GM12878 (cell line): Measurements from ENCODE around the gene KRTAP6-3. TPM values are rescaled to one million over a fixed set of nuclear protein-coding genes. Genes with fewer than 3 reads are reported as not detected.

Source experiments
- ATAC-seq: fragments of 200-7000 bp; cut with Tn5 transposase; 3 replicates; pipeline ENCODE4 v1.9.1; 2020; ENCODE audit warnings: mild to moderate bottlenecking, moderate library complexity
- BruUV-seq: library from RNA; stranded (reverse); fragments of 400-500 nt; replicated peaks from 2 replicates; lab custom pipeline; 2021; lab: Mats Ljungman, UMichigan
- CTCF ChIA-PET: fragments of 300-600 bp; sonication (Branson Sonifier 250); formaldehyde crosslinking; extraction: SDS; loops from one replicate; lab custom pipeline; 2021; ENCODE audit warnings: inconsistent platforms; lab: Yijun Ruan, JAX
- POLR2A ChIA-PET: fragments of 350-600 bp; formaldehyde crosslinking; extraction: SDS; loops from one replicate; lab custom pipeline; 2021; ENCODE audit warnings: inconsistent platforms; lab: Charles Lee
- RAD21 ChIA-PET: fragments of 300-600 bp; sonication (Branson Sonifier 250); formaldehyde crosslinking; loops from one replicate; lab custom pipeline; 2023; ENCODE audit warnings: antibody characterized with exemption; ENCODE audit not compliant: unreplicated experiment; lab: Charles Lee
- SMC1A ChIA-PET: fragments of 300-600 bp; sonication (Branson Sonifier 250); formaldehyde crosslinking; loops from one replicate; lab custom pipeline; 2023; ENCODE audit not compliant: unreplicated experiment, uncharacterized antibody; lab: Charles Lee
- DNase-seq: peaks from one replicate; pipeline ENCODE4 v3.0.0-alpha.2; 2011; ENCODE audit warnings: low read depth, low spot score
- FAIRE-seq: peaks from 3 replicates; lab custom pipeline; 2011; peaks lifted over from hg19 to GRCh38; lab: Jason Lieb, UNC
- H2AFZ ChIP-seq: 2 replicates; pipeline ENCODE4 v1.6.0; 2011; ENCODE audit warnings: low read depth, low read length, control low read depth; ENCODE audit not compliant: control insufficient read depth
- H3K27ac ChIP-seq: 2 replicates; pipeline ENCODE4 v1.5.1; 2011; ENCODE audit warnings: control low read depth; ENCODE audit not compliant: control insufficient read depth, insufficient read depth
- H3K27me3 ChIP-seq, 2 experiments: replicated peaks in 1 of 2; 2 replicates each; pipeline versions ENCODE4 v1.6.0 to v1.6.1; 2011; ENCODE audit warnings: low read length in 1 of 2; ENCODE audit not compliant: control insufficient read depth in 2 of 2, insufficient read depth in 2 of 2
- H3K36me3 ChIP-seq, 2 experiments: 2 replicates each; pipeline ENCODE4 v1.5.1; 2011; ENCODE audit warnings: low read length in 1 of 2; ENCODE audit not compliant: control insufficient read depth in 2 of 2, insufficient read depth in 2 of 2
- H3K4me1 ChIP-seq: 2 replicates; pipeline ENCODE4 v1.6.1; 2011; ENCODE audit warnings: mild to moderate bottlenecking, low read length, moderate library complexity, mixed read lengths; ENCODE audit not compliant: control insufficient read depth, insufficient read depth
- H3K4me2 ChIP-seq: 2 replicates; pipeline ENCODE4 v1.6.0; 2011; ENCODE audit warnings: control low read depth; ENCODE audit not compliant: control insufficient read depth, insufficient read depth
- H3K4me3 ChIP-seq: fragments of 200-600 bp; sonication (generic); 2 replicates; pipeline ENCODE4 v1.5.1; 2016
- H3K79me2 ChIP-seq: 2 replicates; pipeline ENCODE4 v1.6.0; 2011; ENCODE audit warnings: low read length; ENCODE audit not compliant: control insufficient read depth, insufficient read depth
- H3K9ac ChIP-seq: 2 replicates; pipeline ENCODE4 v1.8.0; 2011; ENCODE audit warnings: low read length, control low read depth, mixed read lengths; ENCODE audit not compliant: control insufficient read depth, insufficient read depth
- H3K9me3 ChIP-seq: replicated peaks from 3 replicates; pipeline ENCODE4 v1.5.1; 2011; ENCODE audit warnings: mild to moderate bottlenecking, low read length; ENCODE audit not compliant: control insufficient read depth, insufficient read depth
- H4K20me1 ChIP-seq: 2 replicates; pipeline ENCODE4 v1.6.0; 2011; ENCODE audit not compliant: control insufficient read depth, insufficient read depth
- CBFB ChIP-seq: IDR thresholded peaks from 2 replicates; pipeline ENCODE4 v1.6.1; 2016; ENCODE audit warnings: antibody characterized with exemption, low read depth
- ETV6 ChIP-seq, 2 experiments: fragments of 450-650 bp in 1 of 2; IDR thresholded peaks in 1 of 2; conservative IDR thresholded peaks in 1 of 2; 2 replicates each; pipeline ENCODE4 v1.6.1; 2014; ENCODE audit warnings: antibody characterized with exemption in 1 of 2, borderline replicate concordance in 1 of 2, low read depth in 1 of 2, mild to moderate bottlenecking in 1 of 2, moderate library complexity in 1 of 2
- IKZF2 ChIP-seq, 2 experiments: fragments of 450-650 bp; IDR thresholded peaks; 2 replicates each; pipeline ENCODE4 v1.6.1; 2017; ENCODE audit warnings: mild to moderate bottlenecking in 2 of 2, moderate library complexity in 2 of 2
- NR2F1 ChIP-seq: fragments of 450-650 bp; conservative IDR thresholded peaks from 2 replicates; pipeline ENCODE4 v1.6.1; 2017; ENCODE audit warnings: mild to moderate bottlenecking
- SRF ChIP-seq, 2 experiments: IDR thresholded peaks; 2 replicates each; pipeline ENCODE4 v1.6.1; 2011; ENCODE audit warnings: low read depth in 2 of 2, low read length in 2 of 2, mild to moderate bottlenecking in 1 of 2, moderate library complexity in 1 of 2
- YBX1 ChIP-seq: fragments of 450-650 bp; IDR thresholded peaks from 2 replicates; pipeline ENCODE4 v1.6.1; 2016; ENCODE audit warnings: antibody characterized with exemption
- ZNF24 ChIP-seq: fragments of 450-650 bp; IDR thresholded peaks from 2 replicates; pipeline ENCODE4 v1.6.1; 2017; ENCODE audit warnings: antibody characterized with exemption, mild to moderate bottlenecking
- ZSCAN29 ChIP-seq: fragments of 450-650 bp; IDR thresholded peaks from 2 replicates; pipeline ENCODE4 v1.6.1; 2017; ENCODE audit warnings: mild to moderate bottlenecking, moderate library complexity
- WGBS: methylation state at CpG from one replicate; pipeline ENCODE4 v1.1.6; 2016; ENCODE audit warnings: low lambda C conversion rate; ENCODE audit not compliant: insufficient replicate concordance, insufficient coverage; ENCODE audit errors: missing lambda C conversion rate; 5-methylcytosine and 5-hydroxymethylcytosine counted together
- in situ Hi-C: fragments of 300-500 bp; cut with MboI; formaldehyde crosslinking; loops from 9 replicates; pipeline ENCODE4 v1.14.3; 2018; ENCODE audit warnings: mixed read lengths
- intact Hi-C: fragments of 100-400 bp; cut with micrococcal nuclease; formaldehyde crosslinking; loops from one replicate; pipeline ENCODE4 v1.14.2; 2022; ENCODE audit not compliant: unreplicated experiment
- polyA plus RNA-seq, 11 experiments: library from polyadenylated mRNA; depleted of rRNA in 4 of 11; unstranded in 6 of 11; stranded (reverse) in 5 of 11; fragments of >200 nt; fragmentation: Nextera tagmentation in 4 of 11; fragmentation: Illumina TruSeq in 1 of 11; extraction: Ambion mirVana in 4 of 11; extraction: Trizol in 1 of 11; gene quantifications; 1 replicate in 1 of 11; 2 replicates in 10 of 11; pipeline versions ENCODE4 v1.2.1 to v1.2.3, GENCODE V29; 2011 to 2016; ENCODE audit warnings: inconsistent platforms in 2 of 11, missing spikeins in 2 of 11, low read depth in 1 of 11
- total RNA-seq, 4 experiments: library from RNA; depleted of rRNA in 3 of 4; stranded (reverse); fragments of >200 nt in 3 of 4; fragmentation: Illumina TruSeq in 1 of 4; extraction: Trizol in 1 of 4; gene quantifications; 2 replicates each; pipeline versions ENCODE4 v1.2.1 to v1.2.3, GENCODE V29; 2013 to 2021
- TF ChIP-seq, protein P1 (sequence below): fragments of 450-650 bp; IDR thresholded peaks from 2 replicates; pipeline ENCODE4 v1.6.1; 2018; ENCODE audit warnings: borderline replicate concordance, mild to moderate bottlenecking; ENCODE audit not compliant: partially characterized antibody

The KRTAP6-3 gene
- total and polyA plus RNA-seq, 10 of the 15 experiments (the other 5 are each of a cell fraction or from before 2014, with no cell fraction given) = not detected

DNA sequence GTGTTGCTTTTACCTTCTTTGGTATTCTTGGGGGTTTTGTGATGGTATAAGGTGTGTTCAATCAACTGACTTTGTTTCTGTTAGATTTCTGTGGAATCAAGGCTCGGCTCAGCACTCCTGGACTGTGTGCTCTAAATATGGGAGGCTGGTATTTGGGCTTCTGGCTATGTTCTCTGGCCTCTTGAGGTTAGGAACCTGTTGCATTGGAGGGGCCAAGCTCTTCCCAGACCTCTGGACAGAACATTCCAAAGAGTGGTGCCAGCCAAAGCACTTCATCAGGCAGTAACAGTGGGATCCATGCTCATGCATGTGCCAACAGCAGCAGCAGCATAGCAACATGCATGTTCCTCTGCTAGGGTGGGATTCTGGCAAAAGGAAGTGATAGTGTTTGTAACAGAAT lies 39.5 kb upstream of the KRTAP6-3 start:
- Histone ChIP-seq H4K20me1 (no peaks in the 10 kb centered on the region), H3K79me2 (no peaks in the 10 kb centered on the region), H3K4me1 (no peaks in the 10 kb centered on the region), H3K27me3 (no peaks in the 10 kb centered on the region), H2AFZ (no peak overlapping the region), H3K4me2 (no peak overlapping the region), H3K27ac (no peak overlapping the region), H3K4me3 (no peak overlapping the region), H3K9ac (no peak overlapping the region), H3K36me3 (no peaks in the 10 kb centered on the region), H3K9me3 (no peaks in the 10 kb centered on the region)
- WGBS = 0% methylated on average over 1 of the region's 1 CpG
- ChIA-PET CTCF (no interaction called here), RAD21 (no interaction called here), SMC1A (no interaction called here)
- in situ Hi-C loops = no loop called here
- no peak for DNase-seq
- FAIRE-seq = no peak
- BruUV-seq = no TSS peak
- no peak for ATAC-seq
- TF ChIP-seq CBFB (no peak), IKZF2 (IDR thresholded peaks at IDR 0.05) (no peak), YBX1 (no peak), ZNF24 (no peak), ETV6 (conservative IDR thresholded peaks at IDR 0.05 in 1 of 2, IDR thresholded peaks at IDR 0.05 in 1 of 2; ENCODE audit: borderline replicate concordance in 1 of 2, low read depth in 1 of 2) (no peak), NR2F1 (no peak), SRF (IDR thresholded peaks at IDR 0.05; ENCODE audit: low read depth in 2 of 2, low read length in 2 of 2) (no peak), ZSCAN29 (no peak)
- TF ChIP-seq, protein P1, sequence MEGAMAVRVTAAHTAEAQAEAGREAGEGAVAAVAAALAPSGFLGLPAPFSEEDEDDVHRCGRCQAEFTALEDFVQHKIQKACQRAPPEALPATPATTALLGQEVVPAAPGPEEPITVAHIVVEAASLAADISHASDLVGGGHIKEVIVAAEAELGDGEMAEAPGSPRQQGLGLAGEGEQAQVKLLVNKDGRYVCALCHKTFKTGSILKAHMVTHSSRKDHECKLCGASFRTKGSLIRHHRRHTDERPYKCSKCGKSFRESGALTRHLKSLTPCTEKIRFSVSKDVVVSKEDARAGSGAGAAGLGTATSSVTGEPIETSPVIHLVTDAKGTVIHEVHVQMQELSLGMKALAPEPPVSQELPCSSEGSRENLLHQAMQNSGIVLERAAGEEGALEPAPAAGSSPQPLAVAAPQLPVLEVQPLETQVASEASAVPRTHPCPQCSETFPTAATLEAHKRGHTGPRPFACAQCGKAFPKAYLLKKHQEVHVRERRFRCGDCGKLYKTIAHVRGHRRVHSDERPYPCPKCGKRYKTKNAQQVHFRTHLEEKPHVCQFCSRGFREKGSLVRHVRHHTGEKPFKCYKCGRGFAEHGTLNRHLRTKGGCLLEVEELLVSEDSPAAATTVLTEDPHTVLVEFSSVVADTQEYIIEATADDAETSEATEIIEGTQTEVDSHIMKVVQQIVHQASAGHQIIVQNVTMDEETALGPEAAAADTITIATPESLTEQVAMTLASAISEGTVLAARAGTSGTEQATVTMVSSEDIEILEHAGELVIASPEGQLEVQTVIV = no peak
- TF ChIP-seq, all 136 proteins: peak for 0
- intact Hi-C loops = no loop called here
- POLR2A ChIA-PET = no interaction called here
